NCI-H2081 (cell line): ENCODE measurements around the gene NDUFAF2.
"Not testable (repeated sequence)": the region's sequence is repeated elsewhere in the genome, so short reads cannot be mapped to it uniquely, and the experiment has no call there.

Experiments used
- DNase-seq, 2 experiments: peaks; one replicate each; lab custom pipeline; 2025; lab: John Stamatoyannopoulos, UW

The NDUFAF2 gene

DNA sequence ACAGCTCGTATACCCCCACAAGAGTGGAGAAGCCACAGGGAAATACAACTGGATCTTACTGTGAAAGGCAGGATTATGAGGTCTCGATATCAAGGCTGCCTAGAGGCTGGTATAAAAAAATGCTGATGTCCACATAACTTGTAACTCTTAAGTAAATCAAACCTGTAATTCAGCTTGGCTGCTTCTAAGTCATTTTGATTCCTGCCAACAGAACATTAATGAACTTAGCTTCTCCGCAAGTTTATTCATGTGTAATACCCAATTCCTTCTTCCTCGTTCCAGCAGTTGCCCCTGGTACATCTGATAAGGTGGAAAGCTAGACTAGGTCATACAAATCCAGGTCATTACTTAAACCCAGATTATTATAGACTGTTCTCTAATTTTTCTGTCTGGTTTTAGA, 233.7 kb downstream of the NDUFAF2 start:
- DNase-seq, result no peak

DNA sequence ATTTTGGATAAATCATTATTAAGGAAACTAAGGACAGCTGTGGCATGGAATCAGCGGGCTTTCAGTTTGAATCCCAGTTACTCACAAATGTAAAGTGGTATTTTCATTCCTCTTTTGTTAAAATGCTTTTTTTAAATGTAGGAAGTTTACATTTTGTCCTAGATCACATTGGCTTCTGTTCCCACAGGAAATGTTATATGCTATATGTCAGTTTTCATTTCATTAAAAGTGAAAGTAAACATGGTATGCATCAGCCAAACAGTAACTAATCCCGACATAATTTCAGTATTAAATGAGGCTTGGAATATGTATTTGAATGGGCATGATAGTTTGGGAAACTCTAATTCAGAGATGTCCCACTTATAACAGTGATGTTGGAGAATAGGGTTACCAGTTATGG, 235.9 kb downstream of the NDUFAF2 start:
- no peak for DNase-seq

DNA sequence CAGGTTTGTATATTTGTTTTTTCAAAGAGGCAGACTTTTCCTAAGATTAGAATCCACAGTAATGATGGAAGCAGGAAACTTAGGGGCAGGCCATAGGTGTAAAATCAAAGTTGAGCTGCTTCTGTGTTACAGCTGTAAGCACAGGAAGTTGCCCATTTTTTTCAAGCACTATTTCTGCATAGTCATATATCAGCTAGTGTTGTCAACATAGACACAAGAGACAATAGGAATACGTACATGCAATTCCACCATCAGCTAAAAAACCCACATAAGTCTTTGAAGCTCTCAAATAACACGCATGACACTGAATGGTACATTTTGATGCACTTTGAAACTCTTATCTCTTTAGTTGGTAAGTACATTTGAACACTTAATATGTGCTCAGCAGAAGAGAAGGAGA, 237.4 kb downstream of the NDUFAF2 start:
- DNase-seq, result no peak

DNA sequence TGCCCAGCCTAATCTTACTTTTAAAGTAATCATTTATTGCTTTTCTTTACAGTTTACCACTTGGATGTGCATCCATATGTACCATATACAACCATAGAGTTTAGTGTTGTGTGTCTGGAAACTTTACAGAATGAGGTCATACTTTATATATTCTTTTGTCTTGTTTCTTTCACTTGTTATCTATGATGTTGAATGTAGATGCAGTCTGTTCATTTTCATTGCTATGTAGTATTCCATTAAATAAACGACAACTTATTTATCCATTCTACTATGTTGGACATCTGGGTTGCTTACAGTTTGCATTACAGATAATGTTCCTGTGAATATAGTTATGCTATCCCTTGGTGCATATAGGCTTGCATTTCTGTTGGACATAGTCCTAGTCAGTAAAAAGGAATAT, 238.5 kb downstream of the NDUFAF2 start:
- DNase-seq, result no peak

DNA sequence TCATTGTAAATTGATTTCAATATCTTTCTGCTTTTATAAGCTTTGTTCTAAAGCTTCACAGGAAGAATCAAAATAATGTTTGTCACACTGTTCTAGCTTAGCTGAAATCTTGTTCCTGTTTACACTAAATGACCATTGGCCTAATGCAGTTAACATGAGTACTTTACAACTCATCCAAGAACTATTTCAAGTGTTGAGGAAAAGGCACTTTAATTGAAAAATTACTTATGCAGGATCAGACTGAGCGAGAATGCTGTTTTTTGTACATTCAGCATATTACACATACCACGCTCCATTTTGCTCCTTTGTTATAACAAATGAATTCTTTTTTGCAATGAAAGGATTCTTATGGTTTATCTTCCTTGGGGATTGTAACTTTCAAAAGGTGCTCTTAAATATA, 239.7 kb downstream of the NDUFAF2 start:
- DNase-seq, result no peak

DNA sequence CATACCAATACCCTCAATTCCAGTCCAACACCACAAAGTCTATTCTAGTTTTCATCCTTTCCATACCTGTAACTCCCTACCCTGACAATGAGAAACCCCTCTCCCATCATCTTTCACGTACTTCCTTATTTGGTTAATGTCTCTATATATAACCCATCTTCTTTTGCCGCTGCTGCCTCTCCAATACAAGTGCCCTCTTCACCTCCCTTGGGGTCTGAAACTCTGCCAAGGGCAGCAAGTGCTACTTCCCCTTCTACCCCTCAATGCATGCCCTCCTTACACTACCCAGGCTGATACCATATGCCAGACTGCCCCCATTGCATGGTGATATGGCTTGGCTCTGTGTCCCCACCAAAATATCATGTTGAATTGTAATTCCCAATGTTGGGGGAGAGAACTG, 241.6 kb downstream of the NDUFAF2 start:
- DNase-seq, result no peak

DNA sequence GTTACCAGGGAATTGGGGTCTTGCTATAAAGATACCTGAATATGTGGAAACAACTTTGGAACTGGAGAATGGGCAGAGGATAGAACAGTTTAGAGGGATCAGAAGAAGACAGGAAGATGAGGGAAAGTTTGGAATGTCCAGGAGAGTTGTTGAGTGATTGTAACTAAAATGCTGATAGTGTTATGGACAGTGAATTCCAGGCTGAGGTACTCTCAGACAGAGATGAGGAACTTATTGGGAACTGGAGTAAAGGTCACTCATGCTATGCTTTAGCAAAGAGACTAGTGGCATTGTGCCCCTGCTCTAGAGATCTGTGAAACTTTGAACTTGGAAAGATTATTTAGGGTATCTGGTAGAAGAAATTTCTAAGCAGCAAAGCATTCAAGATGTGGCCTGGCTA, 242.3 kb downstream of the NDUFAF2 start:
- DNase-seq, result not testable (repeated sequence)

DNA sequence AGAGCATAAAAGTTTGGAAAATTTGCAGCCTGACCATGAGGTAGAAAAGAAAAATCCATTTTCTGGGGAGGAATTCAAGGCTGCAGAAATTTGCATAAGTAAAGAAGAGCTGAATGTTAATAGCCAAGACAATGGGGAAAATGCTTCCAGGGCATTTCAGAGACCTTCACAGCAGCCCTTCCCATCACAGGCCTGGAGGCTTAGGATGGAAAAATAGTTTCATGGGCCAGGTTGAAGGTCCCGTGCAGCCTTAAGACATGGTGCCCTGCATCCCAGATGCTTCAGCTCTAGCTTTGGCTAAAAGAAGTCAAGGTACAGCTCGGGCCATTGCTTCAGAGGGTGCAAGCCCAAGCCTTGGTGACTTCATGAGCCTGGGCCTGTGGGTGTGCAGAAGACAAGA, 242.8 kb downstream of the NDUFAF2 start:
- DNase-seq, result not testable (repeated sequence)

DNA sequence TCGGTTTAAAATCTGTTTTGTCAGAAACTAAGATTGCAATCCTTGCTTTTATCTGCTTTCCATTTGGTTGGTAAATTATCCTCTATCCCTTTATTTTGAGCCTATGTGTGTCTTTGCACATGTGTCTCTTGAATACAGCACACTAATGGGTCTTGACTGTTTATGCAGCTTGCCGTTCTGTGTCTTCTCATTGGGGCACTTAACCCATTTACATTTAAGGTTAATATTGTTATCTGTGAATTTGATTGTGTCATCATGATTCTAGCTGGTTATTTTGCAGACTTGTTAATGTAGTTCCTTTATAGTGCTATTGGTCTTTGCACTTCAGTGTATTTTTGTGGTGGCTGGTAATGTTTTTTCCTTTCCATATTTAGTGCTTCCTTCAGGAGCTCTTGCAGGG, 253.6 kb downstream of the NDUFAF2 start:
- no peak for DNase-seq

DNA sequence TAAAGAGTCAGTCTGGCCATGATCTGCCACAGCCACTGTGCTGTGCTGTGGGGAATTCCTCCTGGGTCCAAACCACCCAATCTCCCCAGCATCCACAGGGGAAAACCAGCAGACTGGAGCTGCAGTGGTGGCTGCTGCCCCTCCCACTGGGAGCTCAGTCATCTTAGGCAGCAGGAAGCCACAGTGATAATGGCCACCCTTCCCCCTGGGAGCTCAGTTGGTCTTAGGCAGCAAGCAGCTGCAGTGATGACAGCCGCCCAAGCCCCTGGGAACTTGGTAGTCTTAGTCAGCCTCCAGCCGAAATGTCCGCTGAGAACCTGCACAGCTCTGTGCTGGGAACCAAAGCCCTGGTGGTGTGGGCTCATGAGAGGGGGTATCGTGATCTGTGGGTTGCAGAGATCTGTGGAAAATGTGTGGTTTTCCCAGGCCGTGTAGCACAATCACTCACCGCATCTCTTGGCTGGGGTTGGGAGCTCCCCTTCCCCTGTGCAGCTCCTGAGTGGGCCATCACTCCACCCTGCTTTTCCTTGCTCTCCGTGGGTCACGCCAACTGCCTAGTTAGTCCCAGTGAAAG, 255.7 kb downstream of the NDUFAF2 start:
- no peak for DNase-seq

DNA sequence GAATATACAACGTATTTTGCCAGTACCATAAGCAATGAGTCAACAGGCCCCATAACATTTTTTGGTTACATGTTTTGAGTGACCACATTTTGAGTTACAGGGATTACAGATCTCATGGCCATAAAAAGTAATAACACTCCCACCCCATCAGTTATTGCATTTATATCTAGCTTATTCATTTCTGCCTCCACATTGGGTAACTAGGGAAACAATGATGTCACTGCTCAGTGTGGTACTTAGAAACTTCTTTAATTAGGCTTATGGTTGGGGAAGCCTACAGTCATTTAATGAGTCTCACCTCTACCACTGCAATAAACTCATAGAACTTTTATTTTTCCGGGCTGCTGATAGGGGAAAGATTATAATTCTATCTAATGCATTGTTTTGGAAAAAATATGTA, 257.2 kb downstream of the NDUFAF2 start:
- DNase-seq, result no peak
